Liver (tissue), 9 donors: ENCODE data around the gene CNTD1. TPM values are rescaled to one million over a fixed set of nuclear protein-coding genes. Genes with fewer than 3 reads are reported as not detected.

Source experiments
- DNase-seq: peaks from one replicate; pipeline ENCODE4 v3.0.0-alpha.2; 2017; ENCODE audit warnings: low spot score
- H3K27ac ChIP-seq, 2 donors: one replicate each; pipeline ENCODE4 v1.7.0; 2013; ENCODE audit warnings: inconsistent platforms in 2 of 2, low read length in 2 of 2, control low read depth in 1 of 2, low read depth in 1 of 2, mild to moderate bottlenecking in 1 of 2
- H3K27me3 ChIP-seq, 4 donors: one replicate each; pipeline versions ENCODE4 v1.6.1 to v1.7.0; 2013; ENCODE audit warnings: low read length in 3 of 4, inconsistent platforms in 1 of 4, mild to moderate bottlenecking in 1 of 4, moderate library complexity in 1 of 4; ENCODE audit not compliant: control insufficient read depth in 4 of 4, insufficient read depth in 4 of 4
- H3K36me3 ChIP-seq, 4 donors: one replicate each; pipeline versions ENCODE4 v1.6.1 to v1.7.0; 2013; ENCODE audit warnings: low read length in 3 of 4, mild to moderate bottlenecking in 3 of 4, low read depth in 1 of 4, moderate library complexity in 1 of 4; ENCODE audit not compliant: control insufficient read depth in 4 of 4, insufficient read depth in 3 of 4
- H3K4me1 ChIP-seq, 4 donors: one replicate each; pipeline versions ENCODE4 v1.6.1 to v1.7.0; 2013; ENCODE audit warnings: low read length in 3 of 4, mild to moderate bottlenecking in 3 of 4, moderate library complexity in 1 of 4; ENCODE audit not compliant: control insufficient read depth in 4 of 4, insufficient read depth in 4 of 4
- H3K4me3 ChIP-seq, 3 donors: one replicate each; pipeline versions ENCODE4 v1.6.1 to v1.7.0; 2013; ENCODE audit warnings: low read length in 3 of 3, control low read depth in 1 of 3, low read depth in 1 of 3, mild to moderate bottlenecking in 1 of 3
- H3K9ac ChIP-seq, 2 donors: one replicate each; pipeline ENCODE4 v1.7.0; 2013; ENCODE audit warnings: low read length in 2 of 2, mild to moderate bottlenecking in 2 of 2, moderate library complexity in 2 of 2, control low read depth in 1 of 2, low read depth in 1 of 2
- H3K9me3 ChIP-seq, 4 donors: one replicate each; pipeline versions ENCODE4 v1.6.1 to v1.7.0; 2013; ENCODE audit warnings: low read length in 3 of 4; ENCODE audit not compliant: control insufficient read depth in 4 of 4
- ATF3 ChIP-seq: IDR thresholded peaks from 2 replicates; pipeline ENCODE4 v1.6.1; 2016; ENCODE audit warnings: antibody characterized with exemption
- CTCF ChIP-seq: fragments of 150-350 bp; IDR thresholded peaks from 2 replicates; pipeline ENCODE4 v1.5.1; 2017; ENCODE audit warnings: improper control_type of control experiment, low read depth, low read length; ENCODE audit not compliant: missing input control
- EGR1 ChIP-seq, 2 donors: IDR thresholded peaks; 2 replicates each; pipeline ENCODE4 v1.6.1; 2016 to 2018; ENCODE audit warnings: antibody characterized with exemption in 2 of 2, low read depth in 2 of 2
- FOXA1 ChIP-seq: IDR thresholded peaks from 2 replicates; pipeline ENCODE4 v1.6.1; 2016; ENCODE audit warnings: antibody characterized with exemption
- FOXA2 ChIP-seq: IDR thresholded peaks from 2 replicates; pipeline ENCODE4 v1.6.1; 2016; ENCODE audit warnings: antibody characterized with exemption
- GABPA ChIP-seq, 2 donors: IDR thresholded peaks in 1 of 2; conservative IDR thresholded peaks in 1 of 2; 2 replicates each; pipeline ENCODE4 v1.6.1; 2016; ENCODE audit warnings: antibody characterized with exemption in 2 of 2, mild to moderate bottlenecking in 1 of 2, moderate library complexity in 1 of 2
- HNF4A ChIP-seq, 2 donors: conservative IDR thresholded peaks; 2 replicates each; pipeline ENCODE4 v1.6.1; 2016; ENCODE audit warnings: antibody characterized with exemption in 2 of 2, mild to moderate bottlenecking in 2 of 2
- HNF4G ChIP-seq: IDR thresholded peaks from 2 replicates; pipeline ENCODE4 v1.6.1; 2016; ENCODE audit warnings: antibody characterized with exemption
- JUND ChIP-seq, 2 donors: IDR thresholded peaks; 2 replicates each; pipeline ENCODE4 v1.6.1; 2016; ENCODE audit warnings: antibody characterized with exemption in 2 of 2
- MAX ChIP-seq: IDR thresholded peaks from 2 replicates; pipeline ENCODE4 v1.6.1; 2016; ENCODE audit warnings: antibody characterized with exemption
- NR2F2 ChIP-seq: IDR thresholded peaks from 2 replicates; pipeline ENCODE4 v1.6.1; 2016; ENCODE audit warnings: antibody characterized with exemption
- RAD21 ChIP-seq, 2 donors: IDR thresholded peaks; 2 replicates each; pipeline ENCODE4 v1.6.1; 2016; ENCODE audit warnings: antibody characterized with exemption in 2 of 2, mild to moderate bottlenecking in 2 of 2
- REST ChIP-seq: IDR thresholded peaks from 2 replicates; pipeline ENCODE4 v1.6.1; 2016; ENCODE audit warnings: antibody characterized with exemption, mild to moderate bottlenecking
- RXRA ChIP-seq, 2 donors: IDR thresholded peaks; 2 replicates each; pipeline ENCODE4 v1.6.1; 2017 to 2018; ENCODE audit warnings: antibody characterized with exemption in 2 of 2, mild to moderate bottlenecking in 1 of 2
- SP1 ChIP-seq: IDR thresholded peaks from 2 replicates; pipeline ENCODE4 v1.6.1; 2018; ENCODE audit warnings: antibody characterized with exemption, mild to moderate bottlenecking
- YY1 ChIP-seq: IDR thresholded peaks from 2 replicates; pipeline ENCODE4 v1.6.1; 2016; ENCODE audit warnings: antibody characterized with exemption, mild to moderate bottlenecking
- ZBTB33 ChIP-seq: IDR thresholded peaks from 2 replicates; pipeline ENCODE4 v1.6.1; 2016; ENCODE audit warnings: antibody characterized with exemption
- WGBS: extraction: QIAGEN DNeasy Blood & Tissue Kit; methylation state at CpG from one replicate; pipeline ENCODE4 v1.1.7; 2013; 5-methylcytosine and 5-hydroxymethylcytosine counted together
- polyA plus RNA-seq, 2 donors: library from polyadenylated mRNA; stranded (reverse) in 1 of 2; unstranded in 1 of 2; fragments of 200-250 nt in 1 of 2; fragments of >200 nt in 1 of 2; fragmentation: Nextera tagmentation in 1 of 2; extraction: Ambion mirVana in 1 of 2; gene quantifications; one replicate each; pipeline versions ENCODE4 v1.2.1 to v1.2.3, GENCODE V29; 2013 to 2015
- total RNA-seq, 2 donors: library from RNA; depleted of rRNA; stranded (reverse); fragments of >200 nt; gene quantifications; one replicate each; pipeline ENCODE4 v1.2.3, GENCODE V29; 2014
- donor health status: healthy.
- donor health status: healthy.
- donor health status: healthy.
- donor health status: healthy.
- donor health status: healthy.

Gene CNTD1
- total and polyA plus RNA-seq, 4 donors = 0.28 to 0.93 (median 0.89) TPM; not detected in 1

GRCh38 chr17:42845556-42845917 lies 46.9 kb downstream of the CNTD1 start:
- DNase-seq = no peak

More at GRCh38 chr17:42845556-42845917, 46.9 kb downstream of the CNTD1 start:
- no peak overlapping the region for H3K9ac ChIP-seq
- H3K4me1 ChIP-seq = peaks cover 0 to 21% (median 16%) of the 10 kb centered on the region in 4 donors
- no peak overlapping the region for H3K27ac ChIP-seq
- 93% methylated on average over 12 of the region's 12 CpGs for WGBS
- H3K9me3 ChIP-seq = no peaks in the 10 kb centered on the region
- TF ChIP-seq HNF4G (no peak), MAX (no peak), HNF4A (conservative IDR thresholded peaks at IDR 0.05) (no peak), RAD21 (IDR thresholded peaks at IDR 0.05) (no peak), FOXA2 (no peak), REST (no peak), NR2F2 (no peak), CTCF (no peak), ATF3 (no peak), SP1 (no peak), YY1 (no peak), EGR1 (IDR thresholded peaks at IDR 0.05; ENCODE audit: low read depth in 2 of 2) (no peak), GABPA (IDR thresholded peaks at IDR 0.05 in 1 of 2, conservative IDR thresholded peaks at IDR 0.05 in 1 of 2) (no peak), ZBTB33 (no peak), JUND (IDR thresholded peaks at IDR 0.05) (no peak), RXRA (IDR thresholded peaks at IDR 0.05) (no peak), FOXA1 (no peak)
- H3K36me3 ChIP-seq = peaks cover 10 to 43% (median 23%) of the 10 kb centered on the region in 4 donors
- H3K27me3 ChIP-seq = no peaks in the 10 kb centered on the region
- no peak overlapping the region for H3K4me3 ChIP-seq
